Uterus (tissue), 2 donors: ENCODE results near the gene GMPS.

ENCODE experiments used
- POLR2A ChIP-seq, 2 donors: fragments of 450-650 bp; IDR thresholded peaks; one replicate each; pipeline ENCODE4 v1.6.1; 2016; ENCODE audit warnings: antibody characterized with exemption in 2 of 2, mild to moderate bottlenecking in 1 of 2, moderate library complexity in 1 of 2
- TF ChIP-seq, protein P1 (sequence below), 4 experiments: fragments of 200-600 bp in 2 of 4; fragments of 450-650 bp in 2 of 4; sonication (generic) in 2 of 4; IDR thresholded peaks; one replicate each; pipeline ENCODE4 v1.5.1; 2016 to 2019; ENCODE audit warnings: antibody characterized with exemption in 4 of 4, mild to moderate bottlenecking in 2 of 4, moderate library complexity in 1 of 4

- TF ChIP-seq, protein P1, sequence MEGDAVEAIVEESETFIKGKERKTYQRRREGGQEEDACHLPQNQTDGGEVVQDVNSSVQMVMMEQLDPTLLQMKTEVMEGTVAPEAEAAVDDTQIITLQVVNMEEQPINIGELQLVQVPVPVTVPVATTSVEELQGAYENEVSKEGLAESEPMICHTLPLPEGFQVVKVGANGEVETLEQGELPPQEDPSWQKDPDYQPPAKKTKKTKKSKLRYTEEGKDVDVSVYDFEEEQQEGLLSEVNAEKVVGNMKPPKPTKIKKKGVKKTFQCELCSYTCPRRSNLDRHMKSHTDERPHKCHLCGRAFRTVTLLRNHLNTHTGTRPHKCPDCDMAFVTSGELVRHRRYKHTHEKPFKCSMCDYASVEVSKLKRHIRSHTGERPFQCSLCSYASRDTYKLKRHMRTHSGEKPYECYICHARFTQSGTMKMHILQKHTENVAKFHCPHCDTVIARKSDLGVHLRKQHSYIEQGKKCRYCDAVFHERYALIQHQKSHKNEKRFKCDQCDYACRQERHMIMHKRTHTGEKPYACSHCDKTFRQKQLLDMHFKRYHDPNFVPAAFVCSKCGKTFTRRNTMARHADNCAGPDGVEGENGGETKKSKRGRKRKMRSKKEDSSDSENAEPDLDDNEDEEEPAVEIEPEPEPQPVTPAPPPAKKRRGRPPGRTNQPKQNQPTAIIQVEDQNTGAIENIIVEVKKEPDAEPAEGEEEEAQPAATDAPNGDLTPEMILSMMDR (IDR thresholded peaks at IDR 0.05), result no peak
- no peak for TF ChIP-seq POLR2A (IDR thresholded peaks at IDR 0.05)
Measured at GRCh38 chr3:155921486-155921885, 51.0 kb downstream of the GMPS start.
